HS-27A (cell line): Measurements from ENCODE around the gene PAQR5.
"Not testable (repeated sequence)": the region's sequence is repeated elsewhere in the genome, so short reads cannot be mapped to it uniquely, and the experiment has no call there.

Experiments used
- DNase-seq: peaks from one replicate; pipeline ENCODE4 v3.0.0-alpha.2; 2012; ENCODE audit warnings: low read depth, missing footprints

PAQR5 gene

DNA sequence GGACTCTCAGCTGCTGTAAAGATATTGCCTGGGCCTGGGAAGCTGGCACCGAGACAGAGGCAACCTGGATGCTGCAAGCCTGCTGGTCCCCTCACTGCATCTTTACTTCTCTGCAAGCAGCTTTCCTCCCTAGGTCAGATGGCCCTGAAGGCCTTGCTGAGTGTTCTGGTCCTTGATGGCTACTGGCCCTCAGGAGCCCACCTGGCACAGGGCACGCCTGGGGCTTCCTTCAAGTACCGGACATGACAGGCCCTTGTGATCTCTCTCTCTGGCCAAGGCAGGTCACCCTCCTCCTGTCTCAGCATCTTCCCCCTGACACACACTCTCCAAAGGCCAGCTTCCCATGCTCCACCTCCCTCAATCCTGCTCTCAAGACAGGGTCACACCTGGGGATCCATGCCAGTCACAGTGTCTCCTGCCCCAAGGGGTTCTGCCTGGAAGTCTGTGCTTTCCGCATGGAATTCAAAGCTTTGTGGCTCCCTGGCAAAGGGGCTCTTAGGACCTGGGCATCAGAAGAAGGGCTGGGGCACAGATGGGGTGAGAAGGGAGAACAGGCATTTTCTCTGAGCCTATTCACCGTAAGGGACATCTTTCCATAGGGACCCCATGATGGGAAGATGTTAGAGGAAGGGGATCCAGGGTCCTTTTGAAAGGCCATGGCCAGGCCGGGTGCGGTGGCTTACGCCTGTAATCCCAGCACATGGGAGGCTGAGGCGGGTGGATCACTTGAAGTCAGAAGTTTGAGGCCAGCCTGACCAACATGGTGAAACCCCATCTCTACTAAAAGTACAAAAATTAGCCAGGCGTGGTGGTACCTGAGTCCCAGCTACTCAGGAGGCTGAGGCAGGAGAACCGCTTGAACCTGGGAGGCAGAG lies 4.7 kb upstream of the PAQR5 start:
- DNase-seq = no peak

DNA sequence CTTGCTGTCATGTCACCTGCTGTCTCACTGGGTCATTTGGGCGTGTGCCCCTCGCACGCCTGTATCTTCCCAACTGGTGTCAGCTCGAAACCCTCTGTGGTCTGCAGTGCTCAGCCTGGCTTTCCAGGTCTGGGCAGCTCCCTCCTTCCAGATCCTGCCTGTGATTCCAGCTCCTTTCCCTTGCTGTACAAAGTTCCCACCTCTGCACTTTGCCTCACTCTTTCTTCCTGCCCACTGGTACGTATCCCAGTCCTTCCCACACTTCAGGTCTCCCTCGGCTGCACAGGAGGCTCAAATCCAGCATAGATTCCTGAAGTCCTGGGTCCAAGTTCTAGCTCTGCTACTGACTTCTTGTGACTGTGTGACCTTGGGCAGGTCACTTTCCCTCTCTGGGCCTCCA lies 2.1 kb upstream of the PAQR5 start:
- DNase-seq = no peak

DNA sequence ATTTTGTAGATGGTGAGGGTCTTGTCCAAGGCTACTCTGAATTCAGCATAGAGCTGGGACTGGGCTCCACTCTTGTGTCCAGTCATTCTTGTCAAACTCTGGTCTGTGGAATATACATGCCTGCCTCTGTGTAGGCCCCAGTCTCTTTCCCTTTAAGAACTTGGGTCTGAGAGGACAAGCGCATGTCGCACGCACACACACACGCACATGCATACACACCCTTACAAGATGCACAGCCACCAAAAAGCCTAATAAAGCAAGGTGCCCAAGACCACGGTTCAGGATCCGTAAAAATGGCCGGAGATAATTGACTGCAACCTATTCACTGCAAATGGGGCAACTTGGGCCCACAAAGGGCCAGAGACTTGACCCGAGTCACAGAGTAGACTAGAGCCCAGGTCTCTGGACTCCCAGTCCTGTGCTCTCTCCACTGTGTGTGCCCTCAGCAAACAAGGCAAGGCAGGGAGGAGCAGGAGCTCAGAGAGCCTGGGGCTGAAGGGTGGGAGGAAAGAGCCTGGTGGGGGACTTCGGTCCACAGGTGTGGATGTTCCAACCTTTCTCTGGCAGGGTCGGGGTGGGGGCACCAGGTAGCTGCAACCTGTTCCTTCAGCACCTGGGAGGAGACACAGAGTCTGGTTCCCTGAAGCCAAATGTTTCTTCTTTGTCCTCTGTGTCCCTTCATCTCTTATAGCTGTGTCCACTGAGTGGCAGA lies 914 bp upstream of the PAQR5 start:
- DNase-seq = no peak

DNA sequence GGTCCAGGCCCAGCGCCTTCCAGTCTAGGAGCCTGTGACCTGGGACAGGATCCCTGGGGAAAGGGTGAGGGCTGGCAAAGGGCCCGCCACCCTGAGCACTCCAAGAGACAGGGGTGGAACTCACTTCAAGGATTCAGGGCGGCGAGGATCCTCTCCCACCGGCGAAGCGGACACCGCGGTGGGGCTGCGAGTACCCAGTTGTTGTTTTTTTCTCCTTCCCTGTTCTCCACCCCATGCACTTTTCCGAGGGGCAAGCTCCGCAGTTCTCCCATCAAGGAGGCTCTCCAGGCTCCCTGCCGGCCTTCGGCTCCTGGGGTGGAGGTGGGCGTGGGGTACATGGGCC lies 387 bp upstream of the PAQR5 start:
- DNase-seq = no peak

DNA sequence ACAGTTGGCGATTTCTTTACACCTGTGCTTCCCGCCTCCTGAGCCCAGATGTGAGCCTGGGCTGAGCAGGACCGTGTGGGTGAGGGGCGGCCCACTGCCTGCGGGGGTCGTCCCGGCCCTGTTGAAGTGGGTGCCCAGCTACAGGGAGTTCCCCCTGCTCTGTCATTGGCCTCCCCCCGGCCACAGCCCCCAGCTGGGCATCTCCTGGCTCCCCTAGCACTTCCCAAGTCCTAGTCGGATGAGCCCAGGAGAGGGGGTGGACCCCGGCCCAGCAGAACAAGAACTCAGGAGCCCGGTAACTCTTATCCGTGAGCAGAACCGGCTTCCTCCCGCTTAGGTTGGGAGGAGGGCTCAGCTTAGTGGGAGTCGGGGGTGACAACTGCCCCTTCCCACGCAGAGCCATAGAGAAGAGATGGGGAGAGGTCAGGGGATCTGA lies 757 bp downstream of the PAQR5 start:
- no peak for DNase-seq

DNA sequence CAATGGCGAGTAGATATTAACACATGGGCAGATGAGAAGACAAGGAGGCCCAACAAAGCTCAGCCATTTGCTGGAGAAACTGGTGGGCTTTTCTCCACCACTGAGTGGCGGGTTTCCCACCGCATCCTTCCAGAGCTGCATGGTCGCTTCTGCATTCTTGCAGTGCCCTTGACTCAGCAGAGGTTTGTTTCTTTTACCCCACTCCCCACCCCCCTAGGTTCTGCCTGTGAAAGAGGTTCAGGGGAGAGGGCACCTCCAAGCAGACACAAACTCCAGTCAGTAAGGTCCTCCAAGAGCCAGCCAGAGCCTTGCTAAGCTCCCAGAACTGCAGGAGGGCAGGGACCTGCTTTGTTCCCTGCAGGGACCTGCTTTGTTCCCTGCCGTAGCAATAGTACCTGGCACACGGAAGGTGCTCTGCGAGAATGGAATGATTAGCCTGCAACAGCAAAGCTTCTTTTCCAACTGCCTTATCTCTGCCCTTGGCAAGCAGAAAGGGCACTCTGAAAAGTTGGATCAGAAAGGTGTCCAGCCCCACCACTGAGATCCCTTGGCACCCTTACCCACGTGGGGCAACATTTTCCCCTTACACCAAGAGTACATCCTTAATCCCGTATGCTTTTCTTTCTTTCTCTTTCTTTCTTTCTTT lies 1.4 kb downstream of the PAQR5 start:
- no peak for DNase-seq

DNA sequence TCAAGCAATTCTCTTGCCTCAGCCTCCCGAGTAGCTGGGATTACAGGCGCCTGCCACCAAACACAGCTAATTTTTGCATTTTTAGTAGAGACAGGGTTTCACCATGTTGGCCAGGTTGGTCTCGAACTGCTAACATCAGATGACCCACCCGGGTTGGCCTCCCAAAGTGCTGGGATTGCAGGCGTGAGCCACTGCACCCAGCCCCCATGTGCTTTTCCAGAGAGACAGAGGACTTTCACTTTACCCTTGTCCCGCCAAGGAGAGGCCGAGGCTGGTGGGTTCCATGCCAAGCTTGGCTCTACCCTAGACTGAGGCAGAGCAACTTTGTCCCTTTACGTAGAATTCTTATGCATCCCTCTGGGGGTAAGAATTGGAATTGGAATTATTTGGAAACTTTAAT lies 2.4 kb downstream of the PAQR5 start:
- not testable (repeated sequence) for DNase-seq

DNA sequence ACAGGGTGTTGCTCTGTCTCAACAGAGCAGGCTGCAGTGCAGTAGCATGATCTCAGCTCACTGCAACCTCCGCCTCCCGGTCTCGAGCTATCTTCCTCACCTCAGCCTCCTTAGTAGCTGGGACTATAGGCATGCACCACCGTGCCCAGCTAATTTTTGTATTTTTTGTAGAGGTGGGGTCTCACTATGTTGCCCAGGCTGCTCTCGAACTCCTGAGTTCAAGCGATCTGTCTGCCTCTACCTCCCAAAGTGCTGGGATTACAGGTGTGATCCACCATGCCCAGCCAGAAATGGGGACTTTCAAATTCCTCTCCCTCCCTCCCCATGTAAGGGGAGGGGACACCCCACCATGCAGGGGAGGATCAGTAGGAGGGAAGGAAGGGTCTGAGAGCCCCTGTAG lies 3.4 kb downstream of the PAQR5 start:
- not testable (repeated sequence) for DNase-seq

DNA sequence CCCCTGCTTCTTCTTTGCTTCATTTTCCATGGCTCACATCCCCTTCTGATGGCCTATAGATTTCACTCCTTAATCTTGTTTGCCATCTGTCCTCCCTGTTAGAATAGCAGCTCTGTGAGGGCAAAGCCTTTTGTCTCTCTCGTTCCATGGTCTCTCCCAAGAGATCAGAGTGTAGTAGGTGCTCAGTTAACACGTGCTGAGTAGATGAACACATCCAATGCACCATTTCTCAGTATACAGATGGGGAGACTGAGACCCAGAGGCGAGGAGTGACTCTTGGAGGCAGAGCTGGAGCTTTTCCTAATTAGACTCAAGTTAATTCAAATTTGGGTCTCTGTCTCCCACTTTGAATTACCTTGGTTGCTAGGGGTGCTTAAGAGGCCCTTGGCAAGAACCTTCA lies 4.2 kb downstream of the PAQR5 start:
- no peak for DNase-seq

DNA sequence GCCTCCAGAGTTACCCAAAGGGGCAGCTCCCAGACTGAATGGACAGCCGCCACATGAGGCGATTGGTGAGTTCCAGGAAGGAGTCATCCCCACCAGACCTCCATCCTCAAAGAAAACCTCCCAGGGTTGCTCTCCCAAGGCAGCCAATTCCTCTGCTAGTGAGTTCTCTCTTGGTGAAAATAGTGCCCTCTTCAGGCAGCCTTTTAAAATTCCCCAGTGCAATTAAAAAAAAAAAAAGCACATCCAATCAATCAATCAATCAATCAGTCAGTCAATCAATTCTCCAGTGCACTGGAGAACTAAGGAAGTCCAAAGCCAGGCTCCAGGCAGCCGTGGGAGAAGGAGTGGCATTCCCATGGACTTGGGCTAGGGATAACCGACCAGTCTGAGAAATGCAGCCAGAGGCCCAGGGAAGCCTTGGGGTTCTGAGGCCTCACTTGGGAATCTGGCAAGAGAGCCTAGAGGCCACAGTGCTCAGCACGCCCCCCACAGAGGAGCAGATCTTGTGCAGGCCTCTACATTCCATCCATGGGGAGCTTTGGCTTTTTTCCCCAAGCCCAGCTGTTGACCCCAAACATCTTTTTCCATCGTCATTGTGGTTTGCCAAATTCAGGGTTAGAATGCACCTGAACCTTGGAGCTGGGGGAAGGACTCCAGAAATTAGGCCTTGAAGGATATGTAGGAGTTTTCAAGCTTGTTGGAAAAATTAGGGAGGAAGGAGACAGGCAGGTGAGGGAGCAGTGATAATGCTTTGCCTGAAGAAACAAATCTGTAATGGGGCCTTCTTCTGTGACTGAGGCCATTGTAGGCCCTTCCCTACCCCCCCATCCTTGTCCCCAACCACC lies 4.8 kb downstream of the PAQR5 start:
- no peak for DNase-seq

DNA sequence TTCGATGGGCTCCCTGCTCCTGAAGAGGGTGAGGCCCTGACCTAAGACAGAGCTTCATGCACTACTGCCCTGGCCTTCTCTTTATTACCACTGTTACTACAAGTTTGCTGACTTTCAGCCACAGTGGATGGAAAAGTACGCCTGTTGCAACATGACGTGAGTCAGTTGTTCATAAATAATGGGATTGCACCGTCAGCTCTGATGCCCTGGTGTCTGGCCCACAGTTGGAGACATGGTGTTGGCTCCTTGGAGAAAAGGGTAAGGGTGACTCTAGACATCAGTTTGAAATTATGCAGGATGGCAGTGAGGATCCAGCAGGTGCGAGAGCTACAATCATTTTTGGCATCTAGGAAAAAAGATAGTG lies 5.5 kb downstream of the PAQR5 start:
- peak; percentile 68 for DNase-seq

DNA sequence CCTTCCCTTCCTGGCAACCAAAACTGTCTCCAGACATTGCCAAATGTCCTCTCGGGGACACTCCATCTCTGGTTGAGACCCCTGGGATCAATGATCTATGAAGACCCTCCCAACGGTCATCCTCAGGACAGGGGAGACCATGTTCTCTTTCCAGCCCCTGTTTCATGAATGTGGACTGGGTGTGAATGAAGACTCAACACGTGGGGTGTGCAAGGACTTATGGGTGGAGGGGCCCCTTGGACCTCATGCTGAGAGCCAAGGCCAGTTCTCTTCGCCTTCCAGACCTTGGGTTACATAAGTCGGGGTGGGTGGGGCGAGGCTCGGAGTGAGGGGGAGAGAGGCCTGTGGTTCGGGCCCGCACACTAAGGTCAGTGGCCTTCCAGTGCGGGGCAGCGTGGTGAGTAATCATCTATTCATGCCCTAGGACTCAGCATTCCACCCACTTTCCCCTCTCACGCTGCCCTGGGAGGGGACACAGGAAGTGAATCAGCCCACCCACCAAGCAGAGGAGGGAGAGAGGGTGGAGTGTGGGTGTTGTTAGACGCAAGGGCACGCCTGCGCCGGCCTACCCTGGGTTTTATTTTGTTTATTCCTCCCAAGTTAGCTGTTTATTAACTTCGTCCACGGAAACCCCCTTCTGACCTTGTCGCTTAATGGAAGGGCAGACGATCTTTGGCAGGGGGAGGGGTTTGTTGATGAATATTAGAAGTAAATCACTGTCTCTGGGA lies 6.7 kb downstream of the PAQR5 start:
- peak; percentile 99 for DNase-seq

DNA sequence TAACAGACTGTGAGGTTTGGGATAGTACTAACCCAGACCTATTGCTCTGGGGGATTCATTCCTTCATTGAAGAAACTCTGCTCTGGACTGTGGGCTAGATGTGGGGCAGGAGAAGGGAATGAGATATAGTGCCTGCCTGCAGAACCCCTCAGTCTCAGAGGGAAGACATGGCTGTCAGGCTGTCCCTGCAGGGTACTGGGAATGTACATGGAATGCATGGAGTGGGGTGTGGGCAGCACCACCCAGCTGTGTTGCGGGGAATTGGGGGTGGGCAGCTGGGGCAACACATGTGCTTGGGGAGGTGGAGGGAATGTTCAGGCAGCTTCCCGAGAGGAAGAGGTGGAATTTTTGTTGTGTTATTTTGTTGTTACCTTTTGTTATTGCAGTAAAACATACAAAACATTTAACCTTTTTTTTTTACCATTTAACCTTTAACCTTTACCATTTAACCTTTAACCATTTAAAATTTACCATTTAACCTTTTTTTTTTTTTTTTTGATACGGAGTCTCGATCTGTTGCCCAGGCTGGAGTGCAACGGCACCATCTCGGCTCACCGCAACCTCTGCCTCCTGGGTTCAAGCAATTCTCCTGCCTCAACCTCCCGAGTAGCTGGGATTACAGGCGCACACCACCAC lies 7.3 kb downstream of the PAQR5 start:
- DNase-seq = peak; percentile 61

DNA sequence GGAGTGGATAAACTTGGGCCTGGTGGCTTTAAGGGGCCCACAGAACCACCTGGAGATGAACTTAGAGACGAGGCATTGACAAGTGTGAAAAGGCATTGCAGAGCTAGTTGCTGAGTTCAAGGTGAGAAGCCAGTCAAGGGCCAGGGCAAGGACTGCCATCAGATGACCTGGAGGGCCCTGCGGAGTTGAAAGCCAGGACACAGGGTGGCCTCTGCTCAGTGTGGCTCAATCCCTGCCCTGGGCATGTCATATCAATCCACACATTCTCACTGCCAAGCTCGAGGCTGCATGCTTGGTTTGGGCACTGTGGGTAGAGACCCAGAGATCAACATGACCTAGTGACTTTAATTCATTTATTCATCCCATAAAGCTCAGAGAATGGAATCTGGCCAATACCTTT lies 9.2 kb downstream of the PAQR5 start:
- DNase-seq = no peak

DNA sequence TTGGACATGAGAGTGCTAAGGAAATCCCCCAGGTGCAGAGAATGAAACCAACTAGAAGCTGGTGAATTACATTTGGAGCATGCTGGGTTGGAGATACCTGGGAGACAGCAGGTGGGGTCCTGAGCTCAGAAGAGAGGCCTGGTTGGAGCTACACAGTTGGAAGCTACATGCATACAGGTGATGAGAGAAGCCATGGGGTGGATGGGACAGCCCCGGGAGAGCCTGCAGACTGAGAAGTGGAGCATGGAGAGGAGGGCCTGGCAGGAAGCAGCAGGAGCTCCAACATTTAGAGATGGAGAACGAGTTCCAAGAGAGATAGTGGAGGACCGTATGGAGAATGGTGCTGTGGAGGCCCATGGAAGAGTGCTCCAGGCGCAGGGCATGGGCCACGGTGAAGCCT lies 10.2 kb downstream of the PAQR5 start:
- DNase-seq = no peak

DNA sequence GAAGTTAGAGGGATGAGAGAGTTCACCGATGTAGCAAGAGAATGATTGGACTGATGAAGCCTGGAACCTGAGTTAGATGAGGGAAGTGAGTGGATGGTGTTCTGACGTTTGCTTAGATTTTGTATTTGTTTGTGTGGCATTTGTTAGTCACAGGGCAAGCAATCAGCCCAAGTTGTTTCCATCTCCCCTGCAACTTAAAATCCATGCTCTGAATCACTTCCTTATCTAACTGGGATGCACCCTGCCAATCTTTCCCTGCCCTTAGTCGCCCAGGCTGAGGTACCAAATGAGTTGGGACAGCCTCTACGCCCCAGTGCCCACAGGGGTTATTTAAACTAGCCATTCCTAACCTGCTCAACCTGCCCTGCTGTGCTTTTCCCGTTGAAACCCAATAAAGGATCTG lies 12.6 kb downstream of the PAQR5 start:
- no peak for DNase-seq

DNA sequence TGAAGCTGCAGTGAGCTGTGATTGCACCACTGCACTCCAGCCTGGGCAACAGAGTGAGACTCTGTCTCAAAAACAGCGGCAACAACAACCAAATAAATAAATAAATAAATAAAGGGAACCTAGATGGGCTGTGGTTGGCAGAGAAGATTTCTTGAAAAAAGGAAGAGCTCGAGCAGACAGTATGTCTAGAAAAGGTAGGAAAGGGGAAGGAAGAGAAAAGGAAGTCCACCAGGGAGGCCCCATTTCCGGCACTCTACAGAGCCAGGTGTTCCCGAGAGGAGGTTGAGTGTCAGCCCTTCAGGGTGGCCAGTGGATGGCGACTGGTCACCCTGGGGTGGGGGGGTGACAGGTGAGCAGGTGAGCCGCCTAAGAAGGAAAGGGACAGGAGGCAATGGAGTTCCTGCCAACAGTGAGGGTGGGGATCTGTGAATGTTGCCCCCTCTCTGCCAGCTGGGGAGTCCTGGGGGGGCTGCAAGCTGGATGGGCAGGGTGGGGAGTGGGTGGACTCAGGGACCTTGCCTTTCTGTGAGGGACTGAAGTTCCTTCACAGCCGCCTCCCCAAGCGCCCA lies 14.8 kb downstream of the PAQR5 start:
- no peak for DNase-seq

DNA sequence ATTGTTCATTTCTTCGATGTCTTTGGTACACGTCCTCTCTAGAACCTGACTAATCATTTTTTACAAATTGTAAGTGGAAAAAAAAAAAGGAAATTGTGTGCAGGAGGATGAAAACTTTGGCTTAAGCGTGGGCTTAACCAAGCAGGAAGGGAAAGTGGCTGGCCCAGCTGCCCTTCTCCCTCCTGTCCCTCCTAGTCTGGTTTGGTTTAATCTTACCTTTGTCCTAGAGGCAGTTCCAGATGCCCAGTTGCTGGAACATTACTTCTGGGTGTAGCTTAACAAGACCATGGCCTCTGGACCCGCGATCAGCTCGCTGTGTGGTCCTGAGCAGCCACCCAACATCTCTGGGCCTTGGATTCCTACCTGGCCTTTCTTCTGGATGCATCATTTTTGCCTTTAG lies 15.4 kb downstream of the PAQR5 start:
- no peak for DNase-seq

DNA sequence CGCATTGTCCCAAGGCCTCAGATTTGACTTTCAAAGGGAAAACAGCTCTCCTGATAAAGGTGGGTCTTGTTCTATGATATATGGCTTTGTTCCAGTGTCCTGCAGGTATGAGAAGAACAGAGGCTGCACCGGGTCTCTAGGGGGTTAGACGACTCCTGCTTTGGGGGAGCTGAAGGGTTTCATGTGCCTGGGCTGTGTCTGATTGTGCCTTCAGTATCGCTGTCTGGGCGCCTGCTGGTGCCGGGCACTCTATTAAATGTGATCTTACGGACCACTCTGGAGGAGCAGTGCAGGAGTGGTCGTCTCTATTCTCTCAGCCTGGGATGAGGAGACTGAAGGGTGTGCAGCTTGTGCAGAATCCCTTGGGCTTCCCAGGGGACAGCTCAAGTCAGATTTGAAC lies 16.0 kb downstream of the PAQR5 start:
- no peak for DNase-seq

DNA sequence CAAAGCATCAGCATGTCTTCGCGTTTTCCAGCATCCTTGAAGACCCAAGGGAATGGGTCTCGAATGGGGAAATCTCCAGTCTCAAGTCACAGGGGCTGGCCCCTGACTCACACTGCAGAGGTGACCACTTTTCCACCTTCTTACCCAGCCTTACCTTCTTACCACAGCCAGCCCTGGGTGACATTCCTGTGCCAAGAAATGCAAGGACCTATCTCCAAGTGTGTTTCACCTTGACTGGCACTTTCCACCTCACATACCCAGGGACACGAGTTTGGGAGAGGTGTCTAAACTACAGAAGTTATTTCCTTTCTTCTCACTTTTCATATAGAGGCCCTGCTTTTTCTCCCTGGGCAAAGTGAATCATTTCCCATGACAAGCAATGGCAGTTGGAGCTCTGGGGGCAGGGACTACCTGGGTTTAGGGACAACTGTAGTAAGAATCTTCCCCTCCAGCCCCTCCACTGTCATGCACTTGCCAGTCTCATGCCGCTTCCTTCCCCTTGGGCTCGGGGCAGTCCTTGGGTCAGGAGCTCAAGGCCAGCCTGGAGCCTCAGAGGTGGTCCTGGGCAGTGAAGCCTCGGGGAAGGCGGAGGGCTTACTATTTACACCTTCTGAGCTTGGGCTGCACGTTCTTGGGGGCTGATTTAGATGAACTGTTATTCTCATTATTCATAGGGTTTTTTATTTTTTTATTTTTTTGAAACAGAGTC lies 16.8 kb downstream of the PAQR5 start:
- DNase-seq = no peak
